A673 (cell line): ENCODE data around the gene HSPG2.

Experiments
- EZH2 ChIP-seq: fragments of 200-600 bp; sonication (generic); IDR thresholded peaks from 2 replicates; pipeline ENCODE4 v1.6.1; 2017; ENCODE audit warnings: borderline replicate concordance, low read depth, mild to moderate bottlenecking, mixed read lengths, antibody characterized with exemption, low read length; ENCODE audit not compliant: poor library complexity, severe bottlenecking
- TF ChIP-seq, protein P1 (sequence below): fragments of 300-800, 200-600 bp; sonication (generic); conservative IDR thresholded peaks from 2 replicates; pipeline ENCODE4 v1.5.1; 2017; ENCODE audit warnings: low read depth, mild to moderate bottlenecking, antibody characterized with exemption, low read length, moderate library complexity, mixed read lengths

DNA sequence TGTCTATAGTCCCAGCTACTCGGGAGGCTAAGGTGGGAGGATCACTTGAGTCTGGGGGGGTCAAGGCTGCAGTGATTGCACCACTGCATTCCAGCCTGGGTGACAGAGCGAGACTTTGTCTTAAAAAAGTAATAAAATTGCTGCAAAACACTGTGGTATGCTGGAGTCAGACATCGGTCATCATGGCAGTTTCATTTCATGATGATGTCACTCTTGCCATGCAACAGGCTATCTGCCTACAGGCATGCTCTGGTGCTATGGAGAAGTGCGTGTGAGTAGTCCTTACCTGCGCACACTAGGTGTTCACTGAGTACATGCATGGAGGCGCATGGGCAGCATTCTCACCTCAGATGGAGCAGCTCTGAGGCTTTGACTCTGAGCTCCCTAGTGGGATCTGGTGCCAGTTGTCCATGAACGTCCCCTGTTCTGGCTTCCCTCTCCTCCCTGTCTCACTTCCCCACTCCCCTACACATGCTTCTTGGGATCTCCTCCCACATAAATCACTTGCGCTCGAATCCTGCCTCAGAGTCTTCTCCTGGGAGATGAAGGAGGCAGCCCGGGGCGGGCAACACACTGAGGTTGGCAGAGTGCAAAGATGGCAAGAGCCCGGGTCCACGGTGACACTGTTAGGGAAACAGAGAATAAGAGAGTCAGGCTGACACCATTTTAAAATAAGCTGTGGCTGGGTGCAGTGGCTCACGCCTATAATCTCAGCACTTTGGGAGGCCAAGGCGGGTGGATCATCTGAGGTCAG is 29.3 kb upstream of the HSPG2 start:
- TF ChIP-seq, protein P1, sequence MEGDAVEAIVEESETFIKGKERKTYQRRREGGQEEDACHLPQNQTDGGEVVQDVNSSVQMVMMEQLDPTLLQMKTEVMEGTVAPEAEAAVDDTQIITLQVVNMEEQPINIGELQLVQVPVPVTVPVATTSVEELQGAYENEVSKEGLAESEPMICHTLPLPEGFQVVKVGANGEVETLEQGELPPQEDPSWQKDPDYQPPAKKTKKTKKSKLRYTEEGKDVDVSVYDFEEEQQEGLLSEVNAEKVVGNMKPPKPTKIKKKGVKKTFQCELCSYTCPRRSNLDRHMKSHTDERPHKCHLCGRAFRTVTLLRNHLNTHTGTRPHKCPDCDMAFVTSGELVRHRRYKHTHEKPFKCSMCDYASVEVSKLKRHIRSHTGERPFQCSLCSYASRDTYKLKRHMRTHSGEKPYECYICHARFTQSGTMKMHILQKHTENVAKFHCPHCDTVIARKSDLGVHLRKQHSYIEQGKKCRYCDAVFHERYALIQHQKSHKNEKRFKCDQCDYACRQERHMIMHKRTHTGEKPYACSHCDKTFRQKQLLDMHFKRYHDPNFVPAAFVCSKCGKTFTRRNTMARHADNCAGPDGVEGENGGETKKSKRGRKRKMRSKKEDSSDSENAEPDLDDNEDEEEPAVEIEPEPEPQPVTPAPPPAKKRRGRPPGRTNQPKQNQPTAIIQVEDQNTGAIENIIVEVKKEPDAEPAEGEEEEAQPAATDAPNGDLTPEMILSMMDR: no peak
- TF ChIP-seq EZH2: no peak
